PC-9 (cell line): ENCODE measurements around the gene PNPLA2. TPM values are rescaled to one million over a fixed set of nuclear protein-coding genes. Genes with fewer than 3 reads are reported as not detected.
A peak's percentile ranks its signal among the peaks of the same experiment; 100 is the strongest.

Experiments
- BruUV-seq: library from RNA; stranded (reverse); fragments of 400-500 nt; replicated peaks from 2 replicates; lab custom pipeline; 2021; lab: Mats Ljungman, UMichigan
- CTCF ChIA-PET: fragments of 300-600 bp; sonication (Branson Sonifier 250); formaldehyde crosslinking; loops from one replicate; lab custom pipeline; 2022; ENCODE audit warnings: antibody characterized with exemption; lab: Charles Lee
- POLR2A ChIA-PET: fragments of 300-600 bp; sonication (Branson Sonifier 250); formaldehyde crosslinking; loops from one replicate; lab custom pipeline; 2022; ENCODE audit warnings: antibody characterized with exemption; ENCODE audit not compliant: unreplicated experiment; lab: Charles Lee
- DNase-seq, 2 experiments: peaks; one replicate each; pipeline versions ENCODE4 v3.0.0 to v3.0.0-alpha.2; 2015 to 2022; ENCODE audit warnings: mixed read lengths in 1 of 2
- H2AFZ ChIP-seq: fragments of 200-600 bp; sonication (generic); 2 replicates; pipeline ENCODE4 v1.8.1; 2017; ENCODE audit warnings: antibody characterized with exemption
- H3F3A ChIP-seq: fragments of 200-600 bp; sonication (generic); 2 replicates; pipeline ENCODE4 v1.8.1; 2017; ENCODE audit warnings: antibody characterized with exemption, mild to moderate bottlenecking, low read depth; ENCODE audit not compliant: insufficient read depth
- H3K27ac ChIP-seq: fragments of 200-600 bp; sonication (generic); 2 replicates; pipeline ENCODE4 v1.6.1; 2016; ENCODE audit warnings: mixed run types
- H3K27me3 ChIP-seq: fragments of 200-600 bp; sonication (generic); 2 replicates; pipeline ENCODE4 v1.6.1; 2016; ENCODE audit warnings: low read depth, mixed run types; ENCODE audit not compliant: insufficient read depth
- H3K36me3 ChIP-seq: fragments of 200-600 bp; sonication (generic); 2 replicates; pipeline ENCODE4 v1.6.1; 2016; ENCODE audit warnings: low read depth, mixed run types
- H3K4me1 ChIP-seq: fragments of 200-600 bp; sonication (generic); replicated peaks from 2 replicates; pipeline ENCODE4 v1.6.1; 2016; ENCODE audit warnings: mixed run types; ENCODE audit not compliant: insufficient read depth
- H3K4me2 ChIP-seq: fragments of 200-600 bp; sonication (generic); 2 replicates; pipeline ENCODE4 v1.6.1; 2017; ENCODE audit warnings: mixed run types
- H3K4me3 ChIP-seq: fragments of 200-600 bp; sonication (generic); 2 replicates; pipeline ENCODE4 v1.6.1; 2016; ENCODE audit warnings: mixed run types
- H3K79me2 ChIP-seq: fragments of 200-600 bp; sonication (generic); 2 replicates; pipeline ENCODE4 v1.6.1; 2017; ENCODE audit warnings: low read depth, mixed run types
- H3K9me2 ChIP-seq: fragments of 200-600 bp; sonication (generic); 2 replicates; pipeline ENCODE4 v1.8.1; 2017; ENCODE audit warnings: mild to moderate bottlenecking; ENCODE audit not compliant: insufficient read depth
- H3K9me3 ChIP-seq: fragments of 200-600 bp; sonication (generic); 2 replicates; pipeline ENCODE4 v1.8.1; 2016; ENCODE audit warnings: low read depth; ENCODE audit not compliant: insufficient read depth
- H4K20me1 ChIP-seq: fragments of 200-600 bp; sonication (generic); 2 replicates; pipeline ENCODE4 v1.8.1; 2017; ENCODE audit not compliant: insufficient read depth
- CTCF ChIP-seq: fragments of 200-600 bp; sonication (generic); conservative IDR thresholded peaks from 2 replicates; pipeline ENCODE4 v1.6.1; 2017; ENCODE audit warnings: mixed run types, antibody characterized with exemption, mild to moderate bottlenecking, moderate library complexity
- EZH2 ChIP-seq: fragments of 200-600 bp; sonication (generic); IDR thresholded peaks from 2 replicates; pipeline ENCODE4 v1.8.0; 2017; ENCODE audit warnings: antibody characterized with exemption, low read depth
- intact Hi-C: fragments of 100-400 bp; cut with micrococcal nuclease; formaldehyde crosslinking; loops from one replicate; pipeline ENCODE4 v1.10.0; 2022; ENCODE audit not compliant: unreplicated experiment
- total RNA-seq: library from RNA; stranded (reverse); gene quantifications from 2 replicates; pipeline ENCODE4 v1.2.3, GENCODE V29; 2021

PNPLA2 gene
- total RNA-seq, 1 experiment from 2014 or later: 137 TPM

GRCh38 chr11:820655-821511 lies 2.2 kb downstream of the PNPLA2 start:
- peaks cover 30% of the 10 kb centered on the region; the same call in 1 of the 2 replicates for H3F3A ChIP-seq
- POLR2A ChIA-PET: interaction anchor here (0.7 kb wide), 1 partner anchor 24 kb away, joined by 4 read pairs; no protein-coding TSS in a partner anchor
- TF ChIP-seq EZH2: no peak
- no peak for TF ChIP-seq CTCF
- DNase-seq: peak; percentile 79 to 81
- H3K79me2 ChIP-seq: peaks cover 19% of the 10 kb centered on the region
- no peaks in the 10 kb centered on the region for H3K9me2 ChIP-seq
- peak overlapping the region; percentile 61 for H3K27ac ChIP-seq
- peak overlapping the region; percentile 90 for H3K4me2 ChIP-seq
- peaks cover 26% of the 10 kb centered on the region for H4K20me1 ChIP-seq
- peaks cover 23% of the 10 kb centered on the region for H3K4me1 ChIP-seq
- H3K27me3 ChIP-seq: no peaks in the 10 kb centered on the region
- H3K36me3 ChIP-seq: no peaks in the 10 kb centered on the region
- peak overlapping the region; percentile 84 for H3K4me3 ChIP-seq
- H3K9me3 ChIP-seq: no peaks in the 10 kb centered on the region
- intact Hi-C loops: no loop called here
- CTCF ChIA-PET: no interaction called here
- no peak overlapping the region for H2AFZ ChIP-seq
- BruUV-seq: no TSS peak

GRCh38 chr11:821512-822371 lies 3.0 kb downstream of the PNPLA2 start:
- TF ChIP-seq CTCF (no peak), EZH2 (no peak)
- Histone ChIP-seq H3K9me3 (no peaks in the 10 kb centered on the region), H4K20me1 (peaks cover 26% of the 10 kb centered on the region), H3K9me2 (no peaks in the 10 kb centered on the region), H3K36me3 (no peaks in the 10 kb centered on the region), H2AFZ (no peak overlapping the region), H3K4me3 (peak overlapping the region; percentile 84; the same call in 1 of the 2 replicates), H3K79me2 (peaks cover 19% of the 10 kb centered on the region), H3F3A (peaks cover 30% of the 10 kb centered on the region; the same call in 1 of the 2 replicates), H3K4me1 (peaks cover 31% of the 10 kb centered on the region), H3K27me3 (no peaks in the 10 kb centered on the region), H3K4me2 (peak overlapping the region; percentile 90), H3K27ac (no peak overlapping the region)
- POLR2A ChIA-PET: interaction anchor here (0.7 kb wide), 1 partner anchor 13 kb away, joined by 13 read pairs; no protein-coding TSS in a partner anchor
- intact Hi-C loops: no loop called here
- peak in 1 of 2 experiments; percentile 30 for DNase-seq
- BruUV-seq: no TSS peak
- CTCF ChIA-PET: no interaction called here
